HG03280 (cell line): ENCODE data around the gene SCN2A.

Source experiments
- ATAC-seq: cut with Tn5 transposase; IDR thresholded peaks from one replicate; pipeline ENCODE4 v1.9.1; 2021; ENCODE audit warnings: mild to moderate bottlenecking, moderate library complexity; ENCODE audit not compliant: unreplicated experiment

The SCN2A gene

DNA sequence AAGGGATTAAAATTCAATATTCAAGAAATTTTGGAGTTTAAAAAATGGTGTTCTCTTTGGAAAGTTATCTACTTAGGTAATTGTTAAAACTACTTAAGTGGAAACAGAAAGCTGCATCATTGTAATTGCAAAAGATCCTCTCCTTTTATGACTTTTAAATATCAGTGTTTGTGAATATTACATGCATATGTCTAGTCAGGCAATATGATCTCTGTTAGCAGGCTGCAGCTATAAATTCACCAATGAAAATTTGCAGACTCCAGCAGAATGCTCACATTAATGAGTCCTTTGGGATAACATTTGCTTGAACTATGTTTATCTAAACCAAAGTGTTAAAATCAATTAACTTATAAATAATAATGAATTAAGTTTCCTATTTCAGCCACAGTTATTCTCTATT, 171.1 kb downstream of the SCN2A start:
- ATAC-seq, result no peak

DNA sequence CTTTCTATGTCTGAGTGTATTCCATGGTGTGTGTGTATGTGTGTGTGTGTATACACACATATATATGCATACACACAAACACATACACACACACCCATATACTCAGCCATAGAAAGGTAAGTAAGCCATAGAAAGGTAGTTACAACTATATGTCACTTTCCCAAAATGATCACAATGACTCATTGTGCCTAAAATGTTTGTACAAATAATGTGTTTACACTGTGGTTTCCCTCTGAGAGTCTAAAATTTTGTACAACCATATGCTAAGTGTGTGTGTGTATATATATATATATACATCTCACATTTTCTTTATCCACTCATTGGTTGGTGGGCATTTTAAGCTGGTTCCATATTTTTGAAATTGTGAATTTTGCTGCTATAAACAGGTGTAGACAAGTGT, 175.0 kb downstream of the SCN2A start:
- ATAC-seq, result no peak

GRCh38 chr2:165417009-165417408, 177.8 kb downstream of the SCN2A start:
- no peak for ATAC-seq

DNA sequence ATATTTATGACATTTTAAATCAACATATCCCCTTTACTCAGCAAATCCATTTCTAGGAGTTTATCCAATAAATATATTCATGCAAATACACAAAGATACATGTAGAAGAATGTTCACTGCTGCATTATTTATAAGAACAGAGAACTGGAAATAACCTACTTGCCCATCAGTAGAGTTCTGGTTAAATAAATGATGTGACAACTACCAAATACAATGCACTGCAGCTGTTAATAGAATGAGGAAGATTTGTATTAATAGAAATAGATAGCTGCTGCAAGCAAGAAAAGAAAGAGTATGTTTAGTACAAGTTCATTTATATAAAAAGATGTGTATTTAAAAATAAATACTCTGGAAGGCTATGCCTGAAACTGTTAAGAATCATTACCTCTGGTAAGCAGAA, 181.0 kb downstream of the SCN2A start:
- no peak for ATAC-seq

- no peak for ATAC-seq
Observed at GRCh38 chr2:165423081-165423480, 183.9 kb downstream of the SCN2A start.

DNA sequence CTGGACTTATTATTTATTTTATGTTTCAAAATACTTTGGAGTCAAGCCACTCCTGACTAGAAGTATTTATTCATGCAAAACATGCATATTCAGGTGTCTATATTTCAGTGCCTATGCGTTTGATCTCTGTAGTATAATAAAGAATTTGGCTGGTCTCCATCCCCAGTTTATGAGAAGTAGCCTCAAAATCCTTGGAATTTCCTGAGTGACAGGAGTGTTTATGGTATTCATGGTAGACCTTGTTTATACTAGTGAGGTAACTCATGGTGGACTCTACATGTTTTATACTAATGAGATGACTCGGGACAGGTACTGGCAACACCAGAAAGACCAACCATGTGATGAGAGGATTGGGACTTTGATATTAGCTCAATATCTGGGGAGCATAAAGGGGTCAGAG, 186.3 kb downstream of the SCN2A start:
- ATAC-seq, result no peak

GRCh38 chr2:165427686-165428085, 188.5 kb downstream of the SCN2A start:
- ATAC-seq, result no peak

- no peak for ATAC-seq
Observed at GRCh38 chr2:165428926-165429325, 189.7 kb downstream of the SCN2A start.

DNA sequence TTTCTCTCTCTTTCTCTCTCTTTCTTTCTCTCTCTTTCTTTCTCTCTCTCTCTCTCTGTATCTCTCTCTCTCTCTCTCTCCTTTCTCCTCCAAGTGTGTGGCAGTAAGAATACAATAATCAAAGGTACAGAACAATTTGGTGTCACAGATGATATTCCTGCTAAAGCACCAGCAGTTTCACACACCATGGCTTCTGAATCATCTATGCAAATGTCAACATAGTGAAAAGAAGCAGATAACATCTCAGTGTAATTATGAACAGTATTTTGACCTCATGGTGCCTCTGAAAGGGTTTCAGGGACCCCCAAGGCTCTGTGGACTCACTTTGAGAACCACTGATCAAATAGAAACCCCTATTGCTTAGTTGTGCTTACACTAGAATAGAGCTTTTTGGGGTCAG, 191.8 kb downstream of the SCN2A start:
- ATAC-seq, result no peak

- no peak for ATAC-seq
Observed at GRCh38 chr2:165432234-165432966, 193.2 kb downstream of the SCN2A start.

DNA sequence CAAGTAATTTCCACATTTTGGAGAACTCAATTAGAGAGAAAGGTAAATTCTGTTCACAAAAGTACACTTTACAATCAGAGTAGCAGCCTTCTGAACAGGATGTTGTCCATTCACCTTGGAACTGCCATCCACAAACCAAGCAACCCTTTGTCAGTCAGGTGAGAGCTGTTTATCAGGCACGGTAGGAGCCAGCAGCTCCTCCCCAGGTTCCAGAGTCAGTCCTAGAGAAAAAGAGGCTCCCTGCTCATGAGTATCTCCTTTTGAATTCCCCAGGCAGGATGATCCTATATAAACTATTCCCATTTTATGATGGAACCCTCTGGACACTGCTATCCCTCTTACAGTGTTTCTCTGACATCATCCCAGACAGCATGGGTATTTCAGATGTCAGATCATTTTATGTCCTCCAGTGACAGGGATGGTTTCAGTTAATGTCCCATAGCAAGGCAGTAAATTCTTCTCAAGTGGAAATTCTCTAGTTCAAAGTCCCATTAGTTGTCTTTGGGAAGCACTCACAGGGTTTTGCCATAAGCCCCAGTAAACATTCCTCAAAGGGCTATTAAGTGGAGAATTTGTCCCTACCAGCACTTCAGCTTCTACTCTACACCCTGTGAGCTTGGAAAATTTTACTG, 195.8 kb downstream of the SCN2A start:
- no peak for ATAC-seq

DNA sequence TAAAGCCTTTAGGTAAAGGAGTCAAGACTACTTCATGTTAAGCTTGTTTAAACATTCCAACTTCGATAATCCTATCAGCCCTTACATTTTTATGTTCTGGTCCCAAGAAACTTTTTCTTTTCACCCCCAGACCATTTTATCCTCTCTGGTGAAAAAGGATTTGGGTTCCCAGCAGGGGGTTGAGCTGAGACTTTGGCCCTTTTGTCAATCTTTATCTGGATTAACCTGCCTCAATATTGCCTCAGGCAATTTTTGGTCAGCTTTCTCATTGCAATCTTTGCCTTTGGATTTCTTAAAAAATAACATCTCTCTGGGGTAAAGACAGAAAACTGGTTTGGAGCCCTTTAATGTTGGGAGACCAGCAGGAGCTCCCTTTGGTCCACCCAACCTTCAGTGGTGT, 196.4 kb downstream of the SCN2A start:
- ATAC-seq, result no peak

DNA sequence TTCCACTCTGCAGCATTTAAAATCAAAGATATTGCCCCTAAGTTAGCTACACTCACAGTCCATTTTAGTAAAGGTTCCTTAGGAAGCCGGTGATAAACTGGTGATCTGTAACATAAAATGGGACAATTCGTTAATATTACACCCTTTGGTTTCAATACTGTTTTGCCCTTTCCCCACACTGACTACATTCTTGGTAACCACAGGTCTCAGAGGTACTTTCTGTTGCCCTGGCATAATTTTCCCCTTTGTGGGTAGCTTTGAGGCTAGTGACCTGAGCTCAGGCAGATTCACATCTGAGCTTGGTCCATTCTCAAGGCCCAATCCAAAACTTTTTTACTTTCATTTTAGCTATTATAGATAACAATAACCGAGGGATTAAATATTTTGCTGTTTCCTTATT, 197.3 kb downstream of the SCN2A start:
- no peak for ATAC-seq

DNA sequence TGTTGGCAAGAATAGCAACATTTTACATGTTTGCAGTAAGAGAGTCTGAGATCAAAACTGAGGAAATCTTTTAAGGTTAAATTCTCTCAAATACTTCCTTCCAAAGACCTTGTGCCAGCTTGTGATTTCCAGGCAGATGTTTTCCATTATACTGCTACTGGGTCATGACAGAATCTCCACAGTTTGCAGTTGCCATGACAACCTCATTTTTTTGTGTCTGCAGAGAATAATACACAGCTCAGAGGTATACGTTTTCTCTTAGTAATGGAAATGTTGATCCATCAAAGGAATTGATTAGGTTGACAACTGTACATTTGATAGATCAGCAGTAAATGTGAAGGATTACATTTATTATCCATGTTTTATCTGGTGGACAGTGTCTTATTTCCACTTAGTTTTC, 201.2 kb downstream of the SCN2A start:
- ATAC-seq, result no peak
